Measurements from ENCODE around the gene TUBB2B.

GRCh38 chr6:3261921-3262320 lies 34.5 kb upstream of the TUBB2B start:
- TF ChIP-seq CTCF (IDR thresholded peaks at IDR 0.05; ENCODE audit: low read depth, low read length, missing input control): no peak
- no peak for TF ChIP-seq REST (IDR thresholded peaks at IDR 0.05)
- TF ChIP-seq TAF1 (conservative IDR thresholded peaks at IDR 0.05): no peak
- no peak for TF ChIP-seq ATF3 (IDR thresholded peaks at IDR 0.05)
- no peak for TF ChIP-seq HNF4A (conservative IDR thresholded peaks at IDR 0.05)
